Measurements from ENCODE around the gene TTC31.

The TTC31 gene

DNA sequence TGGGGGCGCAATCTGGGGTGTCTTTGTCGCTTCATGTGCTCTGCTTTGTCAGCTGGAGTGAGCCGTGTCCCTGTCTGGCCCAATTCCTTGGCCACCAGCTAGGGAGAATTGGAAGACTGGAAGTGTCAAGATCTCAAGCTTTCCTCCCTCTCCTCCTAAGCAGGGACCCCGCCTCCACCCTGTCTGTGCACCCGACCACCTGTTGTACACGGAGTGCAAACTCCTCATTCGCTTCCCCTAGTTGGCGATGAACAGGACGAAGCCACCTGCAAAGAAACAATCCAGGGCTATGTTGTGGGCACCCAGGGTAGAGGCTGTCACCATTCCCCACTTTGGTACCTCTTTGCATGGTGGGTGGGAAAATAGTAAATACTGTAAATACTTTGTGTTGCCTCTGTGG, 44.9 kb downstream of the TTC31 start:
- DNase-seq (ENCODE audit: low read depth): no peak
- H3K4me3 ChIP-seq (ENCODE audit: low read length): no peak overlapping the region
- no peak for TF ChIP-seq CTCF (IDR thresholded peaks at IDR 0.05; ENCODE audit: insufficient read depth, low read depth, low read length, missing control alignments)

- DNase-seq (ENCODE audit: low read depth): no peak
- TF ChIP-seq CTCF (IDR thresholded peaks at IDR 0.05; ENCODE audit: insufficient read depth, low read depth, low read length, missing control alignments): no peak
- peak overlapping the region; percentile 94 for H3K4me3 ChIP-seq (ENCODE audit: low read length)
Measured at GRCh38 chr2:74528600-74529356, 45.9 kb downstream of the TTC31 start.

- no peak for TF ChIP-seq CTCF (IDR thresholded peaks at IDR 0.05; ENCODE audit: insufficient read depth, low read depth, low read length, missing control alignments)
- H3K4me3 ChIP-seq (ENCODE audit: low read length): peak within 1 kb of the TSS; percentile 94
- DNase-seq (ENCODE audit: low read depth): peak; percentile 100
Measured at GRCh38 chr2:74529357-74530238, 46.7 kb downstream of the TTC31 start, which contains the start of the genes AUP1 and HTRA2. Gene AUP1, minus strand, starts transcription at chr2:74529706. Its CDS starts 77 bp downstream, at chr2:74529629. Gene HTRA2, plus strand, starts transcription at chr2:74529933. Its CDS starts 74 bp downstream, at chr2:74530007.

- DNase-seq (ENCODE audit: low read depth): no peak
- TF ChIP-seq CTCF (IDR thresholded peaks at IDR 0.05; ENCODE audit: insufficient read depth, low read depth, low read length, missing control alignments): no peak
- peak overlapping the region; percentile 94 for H3K4me3 ChIP-seq (ENCODE audit: low read length)
Measured at GRCh38 chr2:74530239-74531187, 47.6 kb downstream of the TTC31 start.

- no peak for DNase-seq (ENCODE audit: low read depth)
- TF ChIP-seq CTCF (IDR thresholded peaks at IDR 0.05; ENCODE audit: insufficient read depth, low read depth, low read length, missing control alignments): no peak
- H3K4me3 ChIP-seq (ENCODE audit: low read length): no peak overlapping the region
Measured at GRCh38 chr2:74531666-74532065, 48.8 kb downstream of the TTC31 start.

- H3K4me3 ChIP-seq (ENCODE audit: low read length): no peak overlapping the region
- peak; percentile 27 for TF ChIP-seq CTCF (IDR thresholded peaks at IDR 0.05; ENCODE audit: insufficient read depth, low read depth, low read length, missing control alignments)
- DNase-seq (ENCODE audit: low read depth): peak; percentile 70
Measured at GRCh38 chr2:74532222-74532621, 49.3 kb downstream of the TTC31 start.
